Natural killer cell (primary cell): ENCODE data around the gene MMP11. TPM values are rescaled to one million over a fixed set of nuclear protein-coding genes. Genes with fewer than 3 reads are reported as not detected.
A peak's percentile ranks its signal among the peaks of the same experiment; 100 is the strongest.

Source experiments
- ATAC-seq, 3 donors: fragments of 150-1000 bp in 2 of 3; fragments of 200-7000 bp in 1 of 3; cut with Tn5 transposase; 1 replicate in 1 of 3; 2 replicates in 2 of 3; pipeline ENCODE4 v1.10.0; 2021; ENCODE audit warnings: mild to moderate bottlenecking in 2 of 3, moderate library complexity in 2 of 3
- DNase-seq, 2 donors: peaks; one replicate each; pipeline versions ENCODE4 v3.0.0 to v3.0.0-alpha.2; 2013 to 2021; ENCODE audit warnings: mixed read lengths in 1 of 2
- H3K27ac ChIP-seq: one replicate; pipeline ENCODE4 v1.5.1; 2013; ENCODE audit warnings: mild to moderate bottlenecking, low read length
- H3K27me3 ChIP-seq: one replicate; pipeline ENCODE4 v1.6.1; 2013; ENCODE audit warnings: low read length; ENCODE audit not compliant: control insufficient read depth, insufficient read depth
- H3K36me3 ChIP-seq: one replicate; pipeline ENCODE4 v1.6.1; 2013; ENCODE audit warnings: low read length; ENCODE audit not compliant: control insufficient read depth, insufficient read depth
- H3K4me1 ChIP-seq: one replicate; pipeline ENCODE4 v1.6.1; 2013; ENCODE audit warnings: low read length; ENCODE audit not compliant: control insufficient read depth, insufficient read depth
- H3K4me3 ChIP-seq: one replicate; pipeline ENCODE4 v1.5.1; 2013; ENCODE audit warnings: low read length
- H3K9me3 ChIP-seq: one replicate; pipeline ENCODE4 v1.6.1; 2013; ENCODE audit warnings: low read length; ENCODE audit not compliant: control insufficient read depth, insufficient read depth
- H3K27ac Mint-ChIP-seq, 2 donors: one replicate each; pipeline ENCODE4 v1.8.0; 2022; ENCODE audit warnings: mild to moderate bottlenecking in 2 of 2, mixed read lengths in 2 of 2, moderate library complexity in 1 of 2
- H3K27me3 Mint-ChIP-seq, 2 donors: one replicate each; pipeline ENCODE4 v1.8.0; 2022; ENCODE audit warnings: low read depth in 2 of 2, mixed read lengths in 2 of 2
- H3K36me3 Mint-ChIP-seq: one replicate; pipeline ENCODE4 v1.8.0; 2022; ENCODE audit warnings: mixed read lengths
- H3K4me1 Mint-ChIP-seq, 2 donors: one replicate each; pipeline ENCODE4 v1.8.0; 2022; ENCODE audit warnings: mixed read lengths in 2 of 2
- H3K4me3 Mint-ChIP-seq: one replicate; pipeline ENCODE4 v1.8.0; 2022; ENCODE audit warnings: mild to moderate bottlenecking, moderate library complexity, mixed read lengths
- H3K9me3 Mint-ChIP-seq, 2 donors: one replicate each; pipeline ENCODE4 v1.8.0; 2022; ENCODE audit warnings: mixed read lengths in 2 of 2
- CTCF ChIP-seq: fragments of 200-600 bp; IDR thresholded peaks from one replicate; pipeline ENCODE4 v1.8.0; 2022; ENCODE audit warnings: antibody characterized with exemption
- WGBS: methylation state at CpG from one replicate; pipeline ENCODE4 v1.1.7; 2013; ENCODE audit warnings: missing lambda C conversion rate; ENCODE audit not compliant: insufficient coverage; 5-methylcytosine and 5-hydroxymethylcytosine counted together
- intact Hi-C: fragments of 100-400 bp; cut with micrococcal nuclease; formaldehyde crosslinking; loops from one replicate; pipeline ENCODE4 v1.14.2; 2022
- total RNA-seq, 4 donors: library from RNA; stranded (reverse); fragments of 120-200 nt in 1 of 4; gene quantifications; one replicate each; pipeline versions ENCODE4 v1.2.3 to v1.2.4, GENCODE V29; 2013 to 2022

Gene MMP11
- total RNA-seq, 3 donors from 2014 or later (not counting 1 experiment from before 2014, with no cell fraction given), result 0.71 to 1.7 (median 0.91) TPM

GRCh38 chr22:23829845-23830372 lies 57.3 kb downstream of the MMP11 start:
- intact Hi-C loops, result no loop called here
- Mint-ChIP-seq H3K4me3 (no peak overlapping the region), H3K36me3 (no peaks in the 10 kb centered on the region), H3K4me1 (peaks cover 10 to 14% of the 10 kb centered on the region in 2 donors), H3K27me3 (no peaks in the 10 kb centered on the region), H3K27ac (peak overlapping the region in 1 of 2 donors; percentile 5), H3K9me3 (no peaks in the 10 kb centered on the region)
- Histone ChIP-seq H3K9me3 (no peaks in the 10 kb centered on the region), H3K27ac (no peak overlapping the region), H3K27me3 (no peaks in the 10 kb centered on the region), H3K4me3 (no peak overlapping the region), H3K4me1 (no peaks in the 10 kb centered on the region), H3K36me3 (peaks cover 65% of the 10 kb centered on the region)
- WGBS, result 68% methylated on average over 6 of the region's 7 CpGs
- no peak for TF ChIP-seq CTCF
- no peak for ATAC-seq
- no peak for DNase-seq

- Histone ChIP-seq H3K4me3 (no peak overlapping the region), H3K4me1 (no peaks in the 10 kb centered on the region), H3K9me3 (no peaks in the 10 kb centered on the region), H3K27ac (no peak overlapping the region), H3K36me3 (peaks cover 67% of the 10 kb centered on the region), H3K27me3 (no peaks in the 10 kb centered on the region)
- Mint-ChIP-seq H3K27me3 (no peaks in the 10 kb centered on the region), H3K27ac (no peak overlapping the region), H3K4me3 (no peak overlapping the region), H3K36me3 (no peaks in the 10 kb centered on the region), H3K4me1 (peaks cover 10 to 14% of the 10 kb centered on the region in 2 donors), H3K9me3 (no peaks in the 10 kb centered on the region)
- no peak for DNase-seq
- ATAC-seq, result no peak
- TF ChIP-seq CTCF, result no peak
- intact Hi-C loops, result no loop called here
- WGBS, result 94% methylated on average over 8 of the region's 8 CpGs
Observed at GRCh38 chr22:23831261-23831660, 58.6 kb downstream of the MMP11 start.

- no peak overlapping the region for H3K27ac ChIP-seq
- H3K9me3 ChIP-seq, result no peaks in the 10 kb centered on the region
- no peak overlapping the region for H3K4me3 Mint-ChIP-seq
- no peak overlapping the region for H3K4me3 ChIP-seq
- no peak overlapping the region for H3K27ac Mint-ChIP-seq
- no peaks in the 10 kb centered on the region for H3K4me1 ChIP-seq
- peaks cover 10 to 14% of the 10 kb centered on the region in 2 donors for H3K4me1 Mint-ChIP-seq
- H3K27me3 Mint-ChIP-seq, result no peaks in the 10 kb centered on the region
- peaks cover 61% of the 10 kb centered on the region for H3K36me3 ChIP-seq
- no peak for TF ChIP-seq CTCF
- no peak for ATAC-seq
- no peak for DNase-seq
- H3K27me3 ChIP-seq, result no peaks in the 10 kb centered on the region
- H3K36me3 Mint-ChIP-seq, result no peaks in the 10 kb centered on the region
- 96% methylated on average over 10 of the region's 10 CpGs for WGBS
- intact Hi-C loops, result no loop called here
- no peaks in the 10 kb centered on the region for H3K9me3 Mint-ChIP-seq
Observed at GRCh38 chr22:23831781-23832180, 59.1 kb downstream of the MMP11 start.
